GM12878 (cell line): ENCODE measurements around the gene ZNF418. TPM values are rescaled to one million over a fixed set of nuclear protein-coding genes. Genes with fewer than 3 reads are reported as not detected.

ENCODE experiments used
- ASH2L ChIP-seq: fragments of 300-600, 200-600 bp; sonication (generic); IDR thresholded peaks from 2 replicates; pipeline ENCODE4 v1.6.1; 2017; ENCODE audit warnings: low read depth, mild to moderate bottlenecking, borderline replicate concordance
- CBFB ChIP-seq: IDR thresholded peaks from 2 replicates; pipeline ENCODE4 v1.6.1; 2016; ENCODE audit warnings: antibody characterized with exemption, low read depth
- CBX3 ChIP-seq: fragments of 200-600 bp; sonication (generic); IDR thresholded peaks from 2 replicates; pipeline ENCODE4 v1.6.1; 2016; ENCODE audit warnings: low read depth, borderline replicate concordance
- CBX5 ChIP-seq: sonication (generic); IDR thresholded peaks from 2 replicates; pipeline ENCODE4 v1.6.1; 2016; ENCODE audit warnings: low read depth, moderate library complexity, mild to moderate bottlenecking, inconsistent platforms
- CEBPB ChIP-seq, 2 experiments: fragments of 150-350 bp in 1 of 2; IDR thresholded peaks; 2 replicates each; pipeline ENCODE4 v1.6.1; 2012 to 2014; ENCODE audit warnings: low read depth in 2 of 2, low read length in 2 of 2, borderline replicate concordance in 1 of 2, inconsistent platforms in 1 of 2
- CHD2 ChIP-seq: IDR thresholded peaks from 2 replicates; pipeline ENCODE4 v1.6.1; 2011; ENCODE audit warnings: low read depth, low read length, improper control_type of control experiment, borderline replicate concordance
- E2F8 ChIP-seq: fragments of 450-650 bp; IDR thresholded peaks from 2 replicates; pipeline ENCODE4 v1.6.1; 2018; ENCODE audit warnings: mild to moderate bottlenecking, low read depth, moderate library complexity; ENCODE audit not compliant: partially characterized antibody
- FOXK2 ChIP-seq: fragments of 450-650 bp; IDR thresholded peaks from 2 replicates; pipeline ENCODE4 v1.6.1; 2017; ENCODE audit warnings: mild to moderate bottlenecking, moderate library complexity
- GABPA ChIP-seq: IDR thresholded peaks from 2 replicates; pipeline ENCODE4 v1.6.1; 2014; ENCODE audit warnings: antibody characterized with exemption, low read depth, mild to moderate bottlenecking, inconsistent platforms
- HDAC2 ChIP-seq: fragments of 200-600 bp; sonication (generic); IDR thresholded peaks from 2 replicates; pipeline ENCODE4 v1.6.1; 2017
- MEF2A ChIP-seq: IDR thresholded peaks from 2 replicates; pipeline ENCODE4 v1.6.1; 2011; ENCODE audit warnings: low read depth, mild to moderate bottlenecking, low read length, moderate library complexity; ENCODE audit not compliant: insufficient read depth
- NR2C2 ChIP-seq: IDR thresholded peaks from 2 replicates; pipeline ENCODE4 v1.6.1; 2011; ENCODE audit warnings: borderline replicate concordance, low read depth; ENCODE audit not compliant: control insufficient read depth, insufficient read length
- PAX8 ChIP-seq: fragments of 450-650 bp; IDR thresholded peaks from 2 replicates; pipeline ENCODE4 v1.6.1; 2017; ENCODE audit warnings: mild to moderate bottlenecking, moderate library complexity
- PRDM15 ChIP-seq: fragments of 450-650 bp; formaldehyde crosslinking; IDR thresholded peaks from 2 replicates; pipeline ENCODE4 v1.4.0; 2020; ENCODE audit warnings: mild to moderate bottlenecking, moderate library complexity
- RELA ChIP-seq: fragments of 450-650 bp; IDR thresholded peaks from 2 replicates; pipeline ENCODE4 v1.8.0; 2014; ENCODE audit warnings: borderline replicate concordance; ENCODE audit not compliant: partially characterized antibody
- RFX5 ChIP-seq: IDR thresholded peaks from 2 replicates; pipeline ENCODE4 v1.6.1; 2011; ENCODE audit warnings: low read depth, low read length, improper control_type of control experiment
- YY1 ChIP-seq: IDR thresholded peaks from 2 replicates; pipeline ENCODE4 v1.6.1; 2011; ENCODE audit warnings: low read depth, mild to moderate bottlenecking, low read length
- ZBED1 ChIP-seq: IDR thresholded peaks from 2 replicates; pipeline ENCODE4 v1.6.1; 2016; ENCODE audit warnings: borderline replicate concordance
- ZNF217 ChIP-seq: fragments of 450-650 bp; IDR thresholded peaks from 2 replicates; pipeline ENCODE4 v1.6.1; 2017; ENCODE audit warnings: antibody characterized with exemption, mild to moderate bottlenecking
- ZNF274 ChIP-seq: IDR thresholded peaks from one replicate; pipeline ENCODE4 v1.8.0; 2011; ENCODE audit not compliant: insufficient read length, insufficient read depth
- ZSCAN29 ChIP-seq: fragments of 450-650 bp; IDR thresholded peaks from 2 replicates; pipeline ENCODE4 v1.6.1; 2017; ENCODE audit warnings: mild to moderate bottlenecking, moderate library complexity
- polyA plus RNA-seq, 11 experiments: library from polyadenylated mRNA; depleted of rRNA in 4 of 11; unstranded in 6 of 11; stranded (reverse) in 5 of 11; fragments of >200 nt; fragmentation: Nextera tagmentation in 4 of 11; fragmentation: Illumina TruSeq in 1 of 11; extraction: Ambion mirVana in 4 of 11; extraction: Trizol in 1 of 11; gene quantifications; 1 replicate in 1 of 11; 2 replicates in 10 of 11; pipeline versions ENCODE4 v1.2.1 to v1.2.3, GENCODE V29; 2011 to 2016; ENCODE audit warnings: inconsistent platforms in 2 of 11, missing spikeins in 2 of 11, low read depth in 1 of 11
- total RNA-seq, 4 experiments: library from RNA; depleted of rRNA in 3 of 4; stranded (reverse); fragments of >200 nt in 3 of 4; fragmentation: Illumina TruSeq in 1 of 4; extraction: Trizol in 1 of 4; gene quantifications; 2 replicates each; pipeline versions ENCODE4 v1.2.1 to v1.2.3, GENCODE V29; 2013 to 2021
- TF ChIP-seq, protein P1 (sequence below): fragments of 450-650 bp; IDR thresholded peaks from 2 replicates; pipeline ENCODE4 v1.6.1; 2014; ENCODE audit warnings: mild to moderate bottlenecking
- TF ChIP-seq, protein P2 (sequence below): fragments of 450-650 bp; IDR thresholded peaks from 2 replicates; pipeline ENCODE4 v1.6.1; 2017; ENCODE audit warnings: low read depth, mild to moderate bottlenecking, moderate library complexity

ZNF418 gene
- total and polyA plus RNA-seq, 10 of the 15 experiments (the other 5 are each of a cell fraction or from before 2014, with no cell fraction given), result 0.20 to 1.3 (median 0.59) TPM; not detected in 1

DNA sequence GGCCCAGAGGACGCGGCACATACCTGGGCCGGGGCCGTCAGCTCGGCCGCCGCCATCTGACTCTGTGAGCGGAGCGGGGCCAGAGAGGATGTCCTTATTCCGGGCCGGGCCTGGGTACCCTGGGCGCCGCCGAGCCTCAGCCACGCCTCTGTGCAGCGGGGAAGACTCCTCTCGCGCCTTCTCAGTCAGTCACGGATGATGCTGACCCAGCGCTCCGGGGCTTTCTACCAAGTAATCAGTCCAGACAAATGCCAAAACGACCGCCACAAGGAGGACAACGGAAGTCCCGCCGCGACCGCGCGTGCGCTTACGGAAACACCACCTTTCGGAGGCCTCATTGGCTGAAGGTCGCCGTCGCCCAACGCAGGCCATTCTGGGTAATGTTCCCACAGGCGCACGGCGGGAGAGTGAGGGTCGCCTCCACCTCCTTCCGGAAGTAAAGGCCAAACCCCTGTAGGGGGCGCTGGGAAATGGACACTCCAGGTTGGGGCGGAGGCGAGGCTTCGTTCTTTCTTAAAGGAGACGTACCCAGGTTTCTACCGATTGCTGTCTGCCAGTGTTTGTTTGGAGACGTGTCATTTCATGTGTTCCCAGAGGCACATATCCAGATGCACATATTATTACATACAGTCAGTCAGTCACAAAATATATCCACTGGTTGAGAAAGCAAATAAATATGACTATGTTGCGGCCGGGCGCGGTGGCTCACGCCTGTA is 12.4 kb upstream of the ZNF418 start, which contains the start of gene ZNF256 (continued):
- no peak for TF ChIP-seq NR2C2
- TF ChIP-seq ZSCAN29, result no peak
- peak; percentile 69 for TF ChIP-seq CHD2
- TF ChIP-seq YY1, result no peak; the same call in 1 of the 2 replicates
- TF ChIP-seq HDAC2, result no peak
- TF ChIP-seq ASH2L, result no peak
- TF ChIP-seq CBX3, result no peak
- TF ChIP-seq ZBED1, result no peak
- no peak for TF ChIP-seq ZNF217
- peak; percentile 86 for TF ChIP-seq GABPA
- TF ChIP-seq E2F8, result peak; percentile 74
- TF ChIP-seq CBFB, result no peak
- no peak for TF ChIP-seq CEBPB (IDR thresholded peaks at IDR 0.05; ENCODE audit: borderline replicate concordance in 1 of 2, low read depth in 2 of 2, low read length in 2 of 2)
- TF ChIP-seq RFX5, result no peak
- TF ChIP-seq CBX5, result peak; percentile 80; the same call in 1 of the 2 replicates
- no peak for TF ChIP-seq PRDM15
- TF ChIP-seq FOXK2, result no peak
- no peak for TF ChIP-seq ZNF274
- no peak for TF ChIP-seq PAX8
- TF ChIP-seq, protein P1, sequence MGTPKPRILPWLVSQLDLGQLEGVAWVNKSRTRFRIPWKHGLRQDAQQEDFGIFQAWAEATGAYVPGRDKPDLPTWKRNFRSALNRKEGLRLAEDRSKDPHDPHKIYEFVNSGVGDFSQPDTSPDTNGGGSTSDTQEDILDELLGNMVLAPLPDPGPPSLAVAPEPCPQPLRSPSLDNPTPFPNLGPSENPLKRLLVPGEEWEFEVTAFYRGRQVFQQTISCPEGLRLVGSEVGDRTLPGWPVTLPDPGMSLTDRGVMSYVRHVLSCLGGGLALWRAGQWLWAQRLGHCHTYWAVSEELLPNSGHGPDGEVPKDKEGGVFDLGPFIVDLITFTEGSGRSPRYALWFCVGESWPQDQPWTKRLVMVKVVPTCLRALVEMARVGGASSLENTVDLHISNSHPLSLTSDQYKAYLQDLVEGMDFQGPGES, result no peak
- no peak for TF ChIP-seq MEF2A
- TF ChIP-seq, protein P2, sequence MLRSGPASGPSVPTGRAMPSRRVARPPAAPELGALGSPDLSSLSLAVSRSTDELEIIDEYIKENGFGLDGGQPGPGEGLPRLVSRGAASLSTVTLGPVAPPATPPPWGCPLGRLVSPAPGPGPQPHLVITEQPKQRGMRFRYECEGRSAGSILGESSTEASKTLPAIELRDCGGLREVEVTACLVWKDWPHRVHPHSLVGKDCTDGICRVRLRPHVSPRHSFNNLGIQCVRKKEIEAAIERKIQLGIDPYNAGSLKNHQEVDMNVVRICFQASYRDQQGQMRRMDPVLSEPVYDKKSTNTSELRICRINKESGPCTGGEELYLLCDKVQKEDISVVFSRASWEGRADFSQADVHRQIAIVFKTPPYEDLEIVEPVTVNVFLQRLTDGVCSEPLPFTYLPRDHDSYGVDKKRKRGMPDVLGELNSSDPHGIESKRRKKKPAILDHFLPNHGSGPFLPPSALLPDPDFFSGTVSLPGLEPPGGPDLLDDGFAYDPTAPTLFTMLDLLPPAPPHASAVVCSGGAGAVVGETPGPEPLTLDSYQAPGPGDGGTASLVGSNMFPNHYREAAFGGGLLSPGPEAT, result no peak; the same call in 1 of the 2 replicates
- TF ChIP-seq RELA, result peak; percentile 51
